K562 (cell line): Measurements from ENCODE around the gene PGPEP1. TPM values are rescaled to one million over a fixed set of nuclear protein-coding genes. Genes with fewer than 3 reads are reported as not detected.
A peak's percentile ranks its signal among the peaks of the same experiment; 100 is the strongest.

ENCODE experiments used
- DDX20 ChIP-seq: fragments of 450-650 bp; IDR thresholded peaks from 2 replicates; pipeline ENCODE4 v1.6.1; 2016; ENCODE audit warnings: missing genetic modification characterization, low read depth, mild to moderate bottlenecking, missing compliant biosample characterization, moderate library complexity
- DPF2 ChIP-seq: fragments of 450-650 bp; IDR thresholded peaks from 2 replicates; pipeline ENCODE4 v1.6.1; 2016
- FOS ChIP-seq: IDR thresholded peaks from 3 replicates; pipeline ENCODE4 v1.6.1; 2011; ENCODE audit not compliant: insufficient read length; ENCODE audit errors: extremely low read depth
- HNRNPL ChIP-seq: fragments of 200-400 bp; formaldehyde crosslinking; IDR thresholded peaks from 2 replicates; pipeline ENCODE4 v1.6.1; 2017; ENCODE audit warnings: low read depth, mild to moderate bottlenecking, low read length
- IFI16 ChIP-seq: fragments of 250-450 bp; sonication (Bioruptor Pico); IDR thresholded peaks from 2 replicates; pipeline ENCODE4 v2.1.2; 2022; ENCODE audit warnings: mild to moderate bottlenecking, inconsistent platforms
- KDM1A ChIP-seq, 2 experiments: fragments of 450-650 bp; IDR thresholded peaks; 2 replicates each; pipeline ENCODE4 v1.6.1; 2016; ENCODE audit warnings: mild to moderate bottlenecking in 2 of 2
- NFRKB ChIP-seq: fragments of 450-650 bp; IDR thresholded peaks from 2 replicates; pipeline ENCODE4 v1.6.1; 2016; ENCODE audit warnings: low read depth
- NONO ChIP-seq, 2 experiments: fragments of 200-400 bp in 1 of 2; fragments of 450-650 bp in 1 of 2; formaldehyde crosslinking in 1 of 2; IDR thresholded peaks; 2 replicates each; pipeline ENCODE4 v1.6.1; 2017; ENCODE audit warnings: low read depth in 2 of 2, mild to moderate bottlenecking in 2 of 2, moderate library complexity in 2 of 2, low read length in 1 of 2
- RBM15 ChIP-seq: fragments of 200-400 bp; formaldehyde crosslinking; IDR thresholded peaks from 2 replicates; pipeline ENCODE4 v1.6.1; 2018; ENCODE audit warnings: mild to moderate bottlenecking, low read length, moderate library complexity; ENCODE audit not compliant: insufficient read depth
- SMARCE1 ChIP-seq: fragments of 450-650 bp; IDR thresholded peaks from 2 replicates; pipeline ENCODE4 v1.7.1; 2016; ENCODE audit warnings: mild to moderate bottlenecking
- ZFP30 ChIP-seq: fragments of 250-450 bp; sonication (Bioruptor Pico); IDR thresholded peaks from 2 replicates; pipeline ENCODE4 v1.8.0; 2022; ENCODE audit warnings: moderate library complexity, mild to moderate bottlenecking, inconsistent platforms, borderline replicate concordance
- ZNF224 ChIP-seq: sonication (generic); formaldehyde crosslinking; IDR thresholded peaks from 2 replicates; pipeline ENCODE4 v1.8.0; 2022; ENCODE audit warnings: mild to moderate bottlenecking, missing genetic modification reagents
- ZNF23 ChIP-seq: fragments of 250-450 bp; sonication (Bioruptor Pico); IDR thresholded peaks from 2 replicates; pipeline ENCODE4 v1.4.0; 2020; ENCODE audit warnings: mild to moderate bottlenecking
- ZNF263 ChIP-seq: sonication (generic); formaldehyde crosslinking; IDR thresholded peaks from 2 replicates; pipeline ENCODE4 v1.8.0; 2022; ENCODE audit warnings: mild to moderate bottlenecking, missing genetic modification reagents, borderline replicate concordance
- ZNF583 ChIP-seq: fragments of 250-450 bp; sonication (Bioruptor Pico); IDR thresholded peaks from 2 replicates; pipeline ENCODE4 v1.4.0; 2020
- polyA plus RNA-seq, 8 experiments: library from polyadenylated mRNA; depleted of rRNA in 4 of 8; stranded (reverse) in 5 of 8; unstranded in 3 of 8; fragments of >200 nt; fragmentation: Nextera tagmentation in 2 of 8; fragmentation: Illumina TruSeq in 1 of 8; extraction: Ambion mirVana in 2 of 8; extraction: Trizol in 1 of 8; gene quantifications; 2 replicates each; pipeline versions ENCODE4 v1.2.1 to v1.2.3, GENCODE V29; 2011 to 2014; ENCODE audit warnings: inconsistent platforms in 1 of 8, missing spikeins in 1 of 8
- total RNA-seq, 7 experiments: library from RNA; depleted of rRNA in 6 of 7; stranded (reverse); fragments of >200 nt in 6 of 7; fragmentation: Illumina TruSeq in 2 of 7; extraction: Trizol in 2 of 7; gene quantifications; 2 replicates each; pipeline versions ENCODE4 v1.2.1 to v1.2.3, GENCODE V29; 2011 to 2021; ENCODE audit warnings: low replicate concordance in 1 of 7
- TF ChIP-seq, protein P1 (sequence below): fragments of 450-650 bp; IDR thresholded peaks from 2 replicates; pipeline ENCODE4 v1.6.1; 2016; ENCODE audit warnings: low read depth
- TF ChIP-seq, protein P2 (sequence below): fragments of 250-450 bp; sonication (Bioruptor Pico); IDR thresholded peaks from 2 replicates; pipeline ENCODE4 v1.9.0; 2021; ENCODE audit warnings: mild to moderate bottlenecking, inconsistent platforms
- TF ChIP-seq, protein P3 (sequence below): sonication (generic); formaldehyde crosslinking; IDR thresholded peaks from 2 replicates; pipeline ENCODE4 v1.8.0; 2022; ENCODE audit warnings: mild to moderate bottlenecking, missing genetic modification reagents

PGPEP1 gene
- total and polyA plus RNA-seq, 9 of the 15 experiments (the other 6 are each of a cell fraction or from before 2014, with no cell fraction given): 10.0 to 69.6 (median 33.5) TPM

DNA sequence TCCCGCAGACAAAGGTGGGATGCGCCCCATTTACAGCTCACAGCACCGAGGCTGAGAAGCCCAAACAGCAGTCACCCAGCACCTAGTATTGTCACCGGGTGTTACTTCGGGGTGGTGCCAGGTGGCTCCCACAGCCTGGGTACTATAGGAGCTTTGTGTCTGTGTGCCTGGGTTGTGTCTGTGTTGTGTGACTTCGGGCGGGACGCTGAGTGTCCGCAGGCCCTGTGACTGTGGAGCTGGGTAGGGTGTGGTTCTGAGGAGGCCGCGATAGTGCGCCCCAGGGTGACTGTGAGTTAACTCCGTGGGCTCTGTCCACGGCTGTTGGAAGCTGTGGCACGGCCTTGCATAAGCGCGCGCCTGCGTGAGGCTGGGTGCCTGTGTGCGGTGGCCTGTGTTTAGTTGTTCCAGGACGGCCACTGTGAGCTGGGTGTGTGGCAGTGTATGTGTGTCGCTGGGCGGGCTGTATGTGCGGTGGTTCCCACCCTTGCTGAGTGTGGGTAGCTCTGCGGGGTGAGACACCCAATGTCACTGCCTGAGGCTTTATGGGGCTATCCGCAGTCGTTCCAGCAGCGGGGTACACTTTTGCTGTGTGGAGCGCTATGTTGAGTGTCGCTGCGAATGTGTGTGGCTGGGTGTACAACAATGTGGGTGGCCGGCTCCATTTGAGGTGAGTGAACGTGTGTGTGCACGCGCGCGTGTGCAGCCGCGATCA, 78.2 kb downstream of the PGPEP1 start (continued):
- no peak for TF ChIP-seq ZNF23
- TF ChIP-seq ZNF263: 0 out of 2 replicates have a peak, but pooled peaks have one; percentile 33
- TF ChIP-seq, protein P1, sequence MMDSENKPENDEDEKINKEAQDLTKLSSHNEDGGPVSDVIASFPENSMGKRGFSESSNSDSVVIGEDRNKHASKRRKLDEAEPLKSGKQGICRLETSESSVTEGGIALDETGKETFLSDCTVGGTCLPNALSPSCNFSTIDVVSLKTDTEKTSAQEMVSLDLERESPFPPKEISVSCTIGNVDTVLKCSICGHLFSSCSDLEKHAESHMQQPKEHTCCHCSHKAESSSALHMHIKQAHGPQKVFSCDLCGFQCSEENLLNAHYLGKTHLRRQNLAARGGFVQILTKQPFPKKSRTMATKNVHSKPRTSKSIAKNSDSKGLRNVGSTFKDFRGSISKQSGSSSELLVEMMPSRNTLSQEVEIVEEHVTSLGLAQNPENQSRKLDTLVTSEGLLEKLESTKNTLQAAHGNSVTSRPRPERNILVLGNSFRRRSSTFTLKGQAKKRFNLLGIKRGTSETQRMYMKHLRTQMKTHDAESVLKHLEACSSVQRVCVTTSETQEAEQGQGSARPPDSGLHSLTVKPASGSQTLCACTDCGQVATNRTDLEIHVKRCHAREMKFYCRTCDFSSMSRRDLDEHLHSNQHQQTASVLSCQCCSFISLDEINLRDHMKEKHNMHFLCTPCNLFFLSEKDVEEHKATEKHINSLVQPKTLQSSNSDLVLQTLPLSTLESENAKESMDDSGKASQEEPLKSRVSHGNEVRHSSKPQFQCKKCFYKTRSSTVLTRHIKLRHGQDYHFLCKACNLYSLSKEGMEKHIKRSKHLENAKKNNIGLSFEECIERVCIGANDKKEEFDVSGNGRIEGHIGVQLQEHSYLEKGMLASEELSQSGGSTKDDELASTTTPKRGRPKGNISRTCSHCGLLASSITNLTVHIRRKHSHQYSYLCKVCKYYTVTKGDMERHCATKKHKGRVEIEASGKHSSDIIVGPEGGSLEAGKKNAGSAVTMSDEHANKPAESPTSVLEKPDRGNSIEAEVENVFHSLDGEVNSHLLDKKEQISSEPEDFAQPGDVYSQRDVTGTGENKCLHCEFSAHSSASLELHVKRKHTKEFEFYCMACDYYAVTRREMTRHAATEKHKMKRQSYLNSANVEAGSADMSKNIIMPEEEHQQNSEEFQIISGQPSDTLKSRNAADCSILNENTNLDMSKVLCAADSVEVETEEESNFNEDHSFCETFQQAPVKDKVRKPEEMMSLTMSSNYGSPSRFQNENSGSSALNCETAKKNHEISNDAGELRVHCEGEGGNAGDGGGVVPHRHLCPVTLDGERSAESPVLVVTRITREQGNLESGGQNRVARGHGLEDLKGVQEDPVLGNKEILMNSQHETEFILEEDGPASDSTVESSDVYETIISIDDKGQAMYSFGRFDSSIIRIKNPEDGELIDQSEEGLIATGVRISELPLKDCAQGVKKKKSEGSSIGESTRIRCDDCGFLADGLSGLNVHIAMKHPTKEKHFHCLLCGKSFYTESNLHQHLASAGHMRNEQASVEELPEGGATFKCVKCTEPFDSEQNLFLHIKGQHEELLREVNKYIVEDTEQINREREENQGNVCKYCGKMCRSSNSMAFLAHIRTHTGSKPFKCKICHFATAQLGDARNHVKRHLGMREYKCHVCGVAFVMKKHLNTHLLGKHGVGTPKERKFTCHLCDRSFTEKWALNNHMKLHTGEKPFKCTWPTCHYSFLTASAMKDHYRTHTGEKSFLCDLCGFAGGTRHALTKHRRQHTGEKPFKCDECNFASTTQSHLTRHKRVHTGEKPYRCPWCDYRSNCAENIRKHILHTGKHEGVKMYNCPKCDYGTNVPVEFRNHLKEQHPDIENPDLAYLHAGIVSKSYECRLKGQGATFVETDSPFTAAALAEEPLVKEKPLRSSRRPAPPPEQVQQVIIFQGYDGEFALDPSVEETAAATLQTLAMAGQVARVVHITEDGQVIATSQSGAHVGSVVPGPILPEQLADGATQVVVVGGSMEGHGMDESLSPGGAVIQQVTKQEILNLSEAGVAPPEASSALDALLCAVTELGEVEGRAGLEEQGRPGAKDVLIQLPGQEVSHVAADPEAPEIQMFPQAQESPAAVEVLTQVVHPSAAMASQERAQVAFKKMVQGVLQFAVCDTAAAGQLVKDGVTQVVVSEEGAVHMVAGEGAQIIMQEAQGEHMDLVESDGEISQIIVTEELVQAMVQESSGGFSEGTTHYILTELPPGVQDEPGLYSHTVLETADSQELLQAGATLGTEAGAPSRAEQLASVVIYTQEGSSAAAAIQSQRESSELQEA: no peak
- no peak for TF ChIP-seq ZNF583
- TF ChIP-seq ZNF224: no peak
- no peak for TF ChIP-seq FOS
- TF ChIP-seq, protein P2, sequence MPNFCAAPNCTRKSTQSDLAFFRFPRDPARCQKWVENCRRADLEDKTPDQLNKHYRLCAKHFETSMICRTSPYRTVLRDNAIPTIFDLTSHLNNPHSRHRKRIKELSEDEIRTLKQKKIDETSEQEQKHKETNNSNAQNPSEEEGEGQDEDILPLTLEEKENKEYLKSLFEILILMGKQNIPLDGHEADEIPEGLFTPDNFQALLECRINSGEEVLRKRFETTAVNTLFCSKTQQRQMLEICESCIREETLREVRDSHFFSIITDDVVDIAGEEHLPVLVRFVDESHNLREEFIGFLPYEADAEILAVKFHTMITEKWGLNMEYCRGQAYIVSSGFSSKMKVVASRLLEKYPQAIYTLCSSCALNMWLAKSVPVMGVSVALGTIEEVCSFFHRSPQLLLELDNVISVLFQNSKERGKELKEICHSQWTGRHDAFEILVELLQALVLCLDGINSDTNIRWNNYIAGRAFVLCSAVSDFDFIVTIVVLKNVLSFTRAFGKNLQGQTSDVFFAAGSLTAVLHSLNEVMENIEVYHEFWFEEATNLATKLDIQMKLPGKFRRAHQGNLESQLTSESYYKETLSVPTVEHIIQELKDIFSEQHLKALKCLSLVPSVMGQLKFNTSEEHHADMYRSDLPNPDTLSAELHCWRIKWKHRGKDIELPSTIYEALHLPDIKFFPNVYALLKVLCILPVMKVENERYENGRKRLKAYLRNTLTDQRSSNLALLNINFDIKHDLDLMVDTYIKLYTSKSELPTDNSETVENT (CRISPR knock-in tag): peak; percentile 2; the same call in 1 of the 2 replicates
- TF ChIP-seq ZFP30 (CRISPR knock-in tag): no peak
- no peak for TF ChIP-seq HNRNPL
- TF ChIP-seq IFI16 (CRISPR knock-in tag): no peak
- TF ChIP-seq KDM1A (IDR thresholded peaks at IDR 0.05): peak in 1 of 2 experiments; percentile 42; a peak in 2 of 4 replicates
- peak; percentile 64 for TF ChIP-seq DPF2
- TF ChIP-seq DDX20 (tag): no peak
- TF ChIP-seq NFRKB: peak; percentile 73; the same call in 1 of the 2 replicates
- TF ChIP-seq NONO (IDR thresholded peaks at IDR 0.05; ENCODE audit: low read depth in 2 of 2, low read length in 1 of 2): no peak
- no peak for TF ChIP-seq RBM15
- TF ChIP-seq, protein P3, sequence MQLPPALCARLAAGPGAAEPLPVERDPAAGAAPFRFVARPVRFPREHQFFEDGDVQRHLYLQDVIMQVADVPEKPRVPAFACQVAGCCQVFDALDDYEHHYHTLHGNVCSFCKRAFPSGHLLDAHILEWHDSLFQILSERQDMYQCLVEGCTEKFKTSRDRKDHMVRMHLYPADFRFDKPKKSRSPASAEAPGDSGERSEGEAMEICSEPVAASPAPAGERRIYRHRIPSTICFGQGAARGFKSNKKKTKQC (CRISPR knock-in tag): no peak
- TF ChIP-seq SMARCE1: peak; percentile 58
